CD1c-positive myeloid dendritic cell (primary cell): Measurements from ENCODE around the gene ANO10.
"Not testable (repeated sequence)": the region's sequence is repeated elsewhere in the genome, so short reads cannot be mapped to it uniquely, and the experiment has no call there.

Experiments used
- DNase-seq: peaks from one replicate; pipeline ENCODE4 v3.0.0-alpha.2; 2016; ENCODE audit errors: extremely low spot score

Gene ANO10

DNA sequence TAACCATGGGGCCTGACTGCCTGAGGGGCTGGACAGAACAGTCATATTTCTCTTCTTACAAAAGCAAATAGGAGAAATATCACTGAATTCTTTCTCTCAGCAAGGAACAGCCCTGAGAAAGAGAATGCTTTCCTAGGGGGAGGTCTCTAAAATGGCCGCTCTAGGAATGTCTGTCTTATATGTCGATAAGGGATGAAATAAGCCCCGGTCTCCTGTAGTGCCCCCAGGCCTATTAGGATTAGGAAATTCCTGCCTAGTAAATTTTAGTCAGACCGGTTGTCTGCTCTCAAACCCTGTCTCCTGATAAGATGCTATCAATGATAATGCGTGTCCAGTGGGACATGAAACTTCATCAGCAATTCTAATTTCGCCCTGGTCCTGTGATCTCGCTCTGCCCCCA is 103.3 kb downstream of the ANO10 start:
- DNase-seq: not testable (repeated sequence)

DNA sequence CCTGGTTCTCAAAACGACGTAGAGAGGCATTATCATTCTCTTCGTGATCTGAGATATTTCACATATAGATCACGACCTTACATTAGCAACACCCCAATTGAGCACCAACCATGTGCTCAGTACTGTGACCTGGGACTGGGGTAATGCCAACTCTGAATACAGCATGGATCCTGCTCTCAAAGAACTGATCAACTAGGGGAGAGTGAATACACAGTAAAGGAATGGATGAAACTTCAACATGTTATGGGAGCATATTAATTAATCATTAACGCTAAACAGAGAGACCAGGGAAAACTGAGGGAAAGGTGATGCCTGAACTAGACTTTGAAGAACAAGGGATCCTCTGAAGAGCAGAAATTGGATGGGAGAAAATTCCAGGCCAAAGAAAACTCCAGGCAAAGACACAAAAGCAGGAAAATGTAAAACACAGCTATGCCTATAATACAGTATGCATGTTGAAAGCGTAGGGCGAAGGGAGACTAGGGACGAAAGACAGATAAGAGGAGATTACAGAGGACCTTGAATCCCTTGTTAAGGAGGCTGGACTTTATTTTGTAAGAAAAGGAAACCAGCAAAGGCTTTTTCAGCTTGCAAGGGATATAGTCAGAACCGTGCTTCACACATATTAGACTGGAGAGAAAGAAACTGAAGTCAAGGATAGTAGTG is 105.7 kb downstream of the ANO10 start:
- no peak for DNase-seq

DNA sequence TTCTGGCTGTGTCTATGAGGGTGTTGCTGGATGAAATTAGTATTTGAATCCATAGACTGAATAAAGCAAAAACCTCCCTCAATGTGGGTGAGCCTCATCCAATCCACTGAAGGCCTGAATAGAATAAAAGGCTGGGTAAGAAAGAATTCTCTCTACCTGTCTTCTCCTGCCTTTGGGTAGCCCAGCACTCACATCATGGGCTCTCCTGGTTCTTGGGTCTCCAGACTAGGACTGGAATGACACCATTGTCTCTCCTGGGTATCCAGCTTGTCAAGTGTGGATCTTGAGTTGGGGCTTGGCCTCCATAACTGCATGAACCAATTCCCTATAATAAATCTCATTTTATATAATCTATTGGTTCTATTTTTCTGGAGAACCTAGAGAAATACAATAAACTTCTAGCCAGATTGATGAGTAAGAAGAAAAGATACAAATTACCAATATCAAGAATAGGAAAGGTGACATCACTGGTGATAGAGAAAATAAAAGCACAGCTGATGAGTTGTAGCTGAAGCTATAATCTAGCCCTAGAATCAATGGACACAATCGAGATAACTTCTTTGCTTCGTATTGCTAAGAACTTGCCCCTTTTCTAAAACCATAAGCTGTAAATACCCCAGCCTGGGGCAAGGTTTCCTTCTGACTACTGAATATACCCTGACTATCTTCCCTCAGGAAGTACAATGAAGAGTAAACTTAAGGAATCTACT is 106.4 kb downstream of the ANO10 start:
- DNase-seq: no peak

GRCh38 chr3:43512754-43513404 is 108.9 kb downstream of the ANO10 start:
- DNase-seq: no peak

GRCh38 chr3:43506644-43507043 is 115.2 kb downstream of the ANO10 start:
- no peak for DNase-seq

GRCh38 chr3:43505351-43505750 is 116.5 kb downstream of the ANO10 start:
- DNase-seq: no peak

DNA sequence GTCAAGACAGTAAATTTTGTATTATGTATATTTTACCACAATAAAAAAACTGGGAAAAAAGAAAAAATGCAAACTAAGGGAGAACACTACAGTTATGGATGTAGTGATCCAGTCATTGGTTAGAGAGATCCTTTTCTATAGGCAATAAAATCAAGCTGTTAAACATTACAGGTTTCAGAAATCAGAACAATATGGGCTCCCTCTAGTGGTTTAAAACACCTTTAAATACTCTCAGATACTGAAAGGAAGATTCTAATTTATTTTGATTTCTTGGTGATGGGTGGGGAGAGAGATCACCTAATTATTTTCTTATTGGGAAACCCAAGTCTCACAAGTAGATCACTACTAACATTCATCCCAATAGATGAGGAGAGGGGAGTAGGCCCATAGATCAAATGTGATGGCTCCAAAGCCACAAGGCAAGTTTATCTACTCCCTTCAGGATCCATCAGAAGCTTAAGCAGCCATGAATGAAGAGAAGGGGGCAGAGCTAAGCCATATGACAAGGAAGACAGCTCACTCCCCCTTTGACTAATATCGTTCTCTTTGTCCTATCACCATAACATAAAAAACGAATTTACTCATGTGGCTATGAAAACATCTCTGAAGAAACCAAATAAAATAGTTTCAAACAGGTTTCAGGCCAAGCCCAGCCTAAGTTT is 118.6 kb downstream of the ANO10 start:
- peak; percentile 40 for DNase-seq

DNA sequence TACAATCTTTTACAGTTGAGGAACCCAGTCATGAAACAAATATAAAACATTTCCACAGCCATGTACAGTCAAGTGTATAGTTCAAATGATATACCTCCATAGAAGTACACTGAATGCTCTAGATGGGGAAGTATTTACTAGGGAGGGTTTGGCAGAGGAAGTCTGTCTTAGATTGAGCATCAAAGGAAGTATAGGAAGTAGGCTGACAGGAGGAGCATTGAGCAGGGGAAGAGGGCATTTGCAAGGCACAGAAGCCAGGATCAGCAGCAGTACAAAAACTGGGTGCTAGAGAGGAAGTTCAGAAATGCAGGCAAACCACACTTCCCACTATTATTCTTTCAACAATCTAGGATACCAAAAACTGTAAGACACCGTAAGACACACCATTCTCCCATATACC is 122.6 kb downstream of the ANO10 start:
- peak; percentile 38 for DNase-seq

DNA sequence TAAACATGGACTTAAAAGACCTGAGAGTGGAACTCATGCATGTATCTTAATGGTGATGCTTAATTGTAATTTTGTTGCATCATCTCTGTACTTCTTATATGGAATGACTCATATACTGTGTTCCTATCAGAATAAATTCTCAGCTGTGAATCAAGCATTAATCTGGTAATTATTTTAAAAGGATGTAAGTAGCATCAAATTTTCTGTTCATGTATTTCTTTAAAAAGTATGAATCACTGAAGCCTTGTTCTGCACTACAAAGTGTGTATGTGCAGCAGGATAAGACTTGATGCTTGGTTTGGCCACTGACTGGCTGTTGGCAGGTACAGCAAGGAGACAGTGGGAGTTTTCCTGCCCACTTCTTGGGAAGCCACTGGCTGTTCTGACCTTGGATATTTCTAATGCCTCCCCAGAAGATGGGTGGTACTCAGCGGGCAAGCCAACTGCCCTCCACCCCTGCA is 123.9 kb downstream of the ANO10 start:
- DNase-seq: no peak

DNA sequence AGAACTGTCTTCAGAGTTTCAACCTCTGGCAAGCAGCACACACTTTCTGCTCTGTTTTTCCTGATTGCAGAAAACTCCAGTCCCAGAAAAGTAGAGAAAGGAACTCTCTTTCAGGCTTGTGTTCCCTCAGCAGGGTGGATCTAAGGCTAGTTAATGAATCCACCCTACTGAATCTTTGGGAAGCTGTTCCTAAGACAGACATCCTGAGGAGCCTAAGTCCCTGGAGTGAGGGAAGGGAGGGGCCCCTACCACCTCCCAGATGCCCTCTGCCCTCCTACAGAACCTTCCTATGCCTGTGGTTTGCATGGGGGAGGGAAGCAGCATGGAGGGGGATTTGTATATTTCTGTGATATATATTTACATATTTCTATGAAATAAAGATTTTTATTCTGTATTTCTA is 124.4 kb downstream of the ANO10 start:
- no peak for DNase-seq

- DNase-seq: no peak
Observed at GRCh38 chr3:43496740-43497375, 125.0 kb downstream of the ANO10 start.

GRCh38 chr3:43492932-43493331 is 128.9 kb downstream of the ANO10 start:
- DNase-seq: not testable (repeated sequence)

GRCh38 chr3:43491807-43492206 is 130.0 kb downstream of the ANO10 start:
- not testable (repeated sequence) for DNase-seq

DNA sequence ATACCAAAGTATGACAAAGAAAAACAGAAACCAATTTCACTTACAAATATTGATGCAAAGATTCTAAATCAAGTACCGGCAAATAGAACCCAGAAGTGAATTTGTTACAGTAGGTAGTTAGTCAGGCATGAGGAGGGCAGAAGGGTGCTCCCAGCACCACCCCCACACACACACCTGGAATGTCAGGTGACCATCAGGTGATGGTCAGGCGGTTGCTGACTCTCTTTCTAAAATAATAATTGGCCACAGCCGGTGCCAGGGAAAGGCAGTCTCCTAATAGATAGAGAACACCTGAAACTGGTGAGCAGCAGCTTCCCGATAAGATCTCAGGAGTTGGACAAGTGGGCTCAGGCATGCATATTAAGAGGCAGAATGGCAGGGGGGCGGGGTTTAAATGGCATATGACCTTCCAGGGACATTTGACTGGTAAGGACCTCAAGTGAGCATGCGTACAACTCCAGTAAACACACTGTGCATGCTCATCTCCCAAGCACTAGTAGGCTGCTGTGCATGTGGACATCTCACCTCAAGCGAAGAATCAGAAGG is 131.1 kb downstream of the ANO10 start:
- no peak for DNase-seq

DNA sequence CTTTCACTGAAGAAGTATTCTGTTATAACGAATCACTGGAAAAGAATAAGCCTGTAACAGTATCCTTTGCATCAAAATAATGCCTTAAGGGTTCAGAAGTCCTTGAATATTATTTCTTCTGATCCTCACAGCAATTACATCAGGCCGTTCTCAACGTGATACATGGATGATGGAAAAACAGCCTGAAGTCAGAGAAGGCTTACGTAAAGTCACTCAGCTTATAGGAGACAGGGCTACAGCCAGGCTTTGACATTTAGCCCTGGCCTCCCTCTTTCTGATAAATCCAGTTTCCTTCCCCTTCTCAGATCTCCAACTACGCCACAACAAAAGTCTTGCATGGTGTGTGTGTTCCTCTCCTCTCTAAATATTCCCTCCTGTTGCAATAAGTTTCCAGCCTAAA is 131.9 kb downstream of the ANO10 start:
- no peak for DNase-seq

GRCh38 chr3:43485931-43486330 is 135.9 kb downstream of the ANO10 start:
- no peak for DNase-seq

- DNase-seq: no peak
Observed at GRCh38 chr3:43484926-43485488, 136.8 kb downstream of the ANO10 start.

GRCh38 chr3:43481375-43481774 is 140.4 kb downstream of the ANO10 start:
- no peak for DNase-seq

DNA sequence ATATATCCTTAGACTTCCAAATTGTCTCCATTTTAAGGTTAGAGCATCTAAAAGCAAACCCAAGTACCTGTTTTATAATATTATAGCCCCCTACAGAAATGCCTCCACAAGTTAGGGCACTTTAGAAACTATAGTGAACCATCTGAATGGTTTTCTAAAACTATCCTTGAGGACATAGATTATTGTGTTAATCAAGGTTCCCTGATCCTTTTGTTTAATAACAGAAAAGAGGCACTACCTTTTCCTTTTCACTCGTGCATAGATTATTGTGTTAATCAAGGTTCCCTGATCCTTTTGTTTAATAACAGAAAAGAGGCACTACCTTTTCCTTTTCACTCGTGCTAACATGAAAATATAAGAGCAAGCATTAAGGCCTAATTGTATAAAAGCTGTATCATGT is 143.0 kb downstream of the ANO10 start:
- not testable (repeated sequence) for DNase-seq

DNA sequence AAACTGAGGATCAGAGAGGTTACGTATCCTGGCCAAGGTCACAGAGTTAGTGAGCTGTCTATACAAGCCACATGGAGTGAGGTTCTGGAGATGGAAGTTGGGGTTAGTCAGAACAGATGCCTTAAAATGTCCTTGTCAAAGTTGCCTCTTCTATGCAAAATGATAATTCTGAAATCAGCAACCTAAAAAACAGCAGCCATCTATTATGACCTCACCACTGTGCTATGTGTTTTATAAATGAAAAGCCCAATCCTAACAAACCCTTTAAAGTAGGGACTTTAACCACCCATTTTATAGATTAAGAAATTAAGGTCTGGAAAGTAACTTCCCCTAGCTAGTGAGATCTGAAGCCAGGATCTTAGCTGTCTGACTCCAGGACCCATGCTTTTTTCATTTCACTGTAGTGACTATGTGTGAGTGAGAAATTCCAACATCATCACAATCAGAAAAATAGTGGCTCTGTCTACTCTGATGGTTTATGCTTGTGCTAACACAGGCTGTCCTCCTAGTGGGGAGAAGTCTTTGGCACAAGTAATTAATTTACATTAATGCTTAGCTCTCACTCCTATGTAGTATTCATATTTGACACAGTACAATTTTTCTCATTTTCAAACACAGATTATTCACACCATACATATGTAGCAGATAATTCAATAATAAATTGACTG is 143.6 kb downstream of the ANO10 start:
- DNase-seq: no peak

- peak; percentile 12 for DNase-seq
Observed at GRCh38 chr3:43477600-43477999, 144.2 kb downstream of the ANO10 start.
